ENCODE results near the gene AGO4. TPM values are rescaled to one million over a fixed set of nuclear protein-coding genes. Genes with fewer than 3 reads are reported as not detected.
"Not testable (repeated sequence)": the region's sequence is repeated elsewhere in the genome, so short reads cannot be mapped to it uniquely, and the experiment has no call there.

AGO4 gene
- total RNA-seq, 4 donors from 2014 or later = 26.7 to 51.7 (median 33.3) TPM

- DNase-seq (ENCODE audit: low spot score in 2 of 2) = peak; percentile 85
- Histone ChIP-seq H3K9me3 (no peaks in the 10 kb centered on the region), H3K36me3 (no peaks in the 10 kb centered on the region), H3K27me3 (no peaks in the 10 kb centered on the region), H3K4me1 (peaks cover 9% of the 10 kb centered on the region), H3K4me3 (peak overlapping the region; percentile 89), H3K27ac (peak overlapping the region; percentile 52)
- TF ChIP-seq CTCF (IDR thresholded peaks at IDR 0.05) (no peak), EP300 (IDR thresholded peaks at IDR 0.05) (no peak), POLR2AphosphoS5 (IDR thresholded peaks at IDR 0.05) (no peak), POLR2A (IDR thresholded peaks at IDR 0.05) (no peak)
- under 1% methylated on average over 43 of the region's 58 CpGs for WGBS
These were observed 38.5 kb upstream of the AGO4 start for GRCh38 chr1:35769188-35769758.

- no peaks in the 10 kb centered on the region for H3K36me3 ChIP-seq
- H3K9me3 ChIP-seq = no peaks in the 10 kb centered on the region
- no peaks in the 10 kb centered on the region for H3K27me3 ChIP-seq
- DNase-seq (ENCODE audit: low spot score in 2 of 2) = no peak
- no peak overlapping the region for H3K27ac ChIP-seq
- TF ChIP-seq CTCF (IDR thresholded peaks at IDR 0.05) (no peak), EP300 (IDR thresholded peaks at IDR 0.05) (no peak), POLR2A (IDR thresholded peaks at IDR 0.05) (no peak), POLR2AphosphoS5 (IDR thresholded peaks at IDR 0.05) (no peak)
- H3K4me3 ChIP-seq = no peak overlapping the region
- H3K4me1 ChIP-seq = peaks cover 4% of the 10 kb centered on the region
These were observed 34.1 kb upstream of the AGO4 start for GRCh38 chr1:35773711-35774110.

GRCh38 chr1:35776172-35776571 lies 31.6 kb upstream of the AGO4 start:
- H3K36me3 ChIP-seq; DNase-seq (ENCODE audit: low spot score in 2 of 2); H3K9me3 ChIP-seq; H3K27me3 ChIP-seq; H3K4me3 ChIP-seq; H3K27ac ChIP-seq; H3K4me1 ChIP-seq: not testable (repeated sequence)
- WGBS = 93% methylated on average over 6 of the region's 6 CpGs

- H3K4me1 ChIP-seq = no peaks in the 10 kb centered on the region
- no peaks in the 10 kb centered on the region for H3K27me3 ChIP-seq
- no peak for TF ChIP-seq EP300 (IDR thresholded peaks at IDR 0.05)
- TF ChIP-seq POLR2A (IDR thresholded peaks at IDR 0.05) = no peak
- no peak for TF ChIP-seq POLR2AphosphoS5 (IDR thresholded peaks at IDR 0.05)
- no peak for TF ChIP-seq CTCF (IDR thresholded peaks at IDR 0.05)
- no peak overlapping the region for H3K4me3 ChIP-seq
- DNase-seq (ENCODE audit: low spot score in 2 of 2) = no peak
- no peaks in the 10 kb centered on the region for H3K9me3 ChIP-seq
- 76% methylated on average over 1 of the region's 1 CpG for WGBS
- H3K27ac ChIP-seq = peak overlapping the region; percentile 3
- H3K36me3 ChIP-seq = no peaks in the 10 kb centered on the region
These were observed 30.7 kb upstream of the AGO4 start for GRCh38 chr1:35777109-35777508.

GRCh38 chr1:35783055-35783583 lies 24.7 kb upstream of the AGO4 start:
- Histone ChIP-seq H3K36me3 (no peaks in the 10 kb centered on the region), H3K9me3 (no peaks in the 10 kb centered on the region), H3K4me3 (no peak overlapping the region), H3K4me1 (no peaks in the 10 kb centered on the region), H3K27me3 (no peaks in the 10 kb centered on the region), H3K27ac (no peak overlapping the region)
- TF ChIP-seq POLR2A (IDR thresholded peaks at IDR 0.05) (no peak), EP300 (IDR thresholded peaks at IDR 0.05) (no peak), POLR2AphosphoS5 (IDR thresholded peaks at IDR 0.05) (no peak), CTCF (IDR thresholded peaks at IDR 0.05) (no peak)
- WGBS = 93% methylated on average over 2 of the region's 2 CpGs
- DNase-seq (ENCODE audit: low spot score in 2 of 2) = no peak

- H3K36me3 ChIP-seq; H3K27ac ChIP-seq; H3K4me3 ChIP-seq; H3K27me3 ChIP-seq; H3K4me1 ChIP-seq; DNase-seq (ENCODE audit: low spot score in 2 of 2); H3K9me3 ChIP-seq: not testable (repeated sequence)
- 93% methylated on average over 8 of the region's 8 CpGs for WGBS
These were observed 23.5 kb upstream of the AGO4 start for GRCh38 chr1:35784364-35784763.
